Endothelial cell of umbilical vein (primary cell): ENCODE results near the gene SVIL. TPM values are rescaled to one million over a fixed set of nuclear protein-coding genes. Genes with fewer than 3 reads are reported as not detected.

Source experiments
- BruUV-seq: library from RNA; stranded (reverse); fragments of 400-500 nt; replicated peaks from 2 replicates; lab custom pipeline; 2021; lab: Mats Ljungman, UMichigan
- CTCF ChIA-PET: fragments of 300-600, 350-600 bp; sonication (Branson Sonifier 250); formaldehyde crosslinking; loops from one replicate; lab custom pipeline; 2021; ENCODE audit warnings: antibody characterized with exemption, inconsistent platforms; lab: Charles Lee
- POLR2A ChIA-PET: fragments of 300-600, 350-600 bp; sonication (Branson Sonifier 250); formaldehyde crosslinking; loops from one replicate; lab custom pipeline; 2021; ENCODE audit warnings: antibody characterized with exemption, inconsistent platforms; lab: Charles Lee
- DNase-seq: peaks from one replicate; pipeline ENCODE4 v3.0.0-alpha.2; 2011; ENCODE audit warnings: low read depth, low spot score
- FAIRE-seq: peaks from 2 replicates; lab custom pipeline; 2011; peaks lifted over from hg19 to GRCh38; lab: Jason Lieb, UNC
- H2AFZ ChIP-seq: 2 replicates; pipeline ENCODE4 v1.6.0; 2012; ENCODE audit warnings: low read depth, low read length, control low read depth, inconsistent platforms
- H3K27ac ChIP-seq: 2 replicates; pipeline ENCODE4 v1.5.1; 2011; ENCODE audit warnings: low read depth, mild to moderate bottlenecking, control low read depth, low read length, moderate library complexity; ENCODE audit not compliant: insufficient read depth
- H3K27me3 ChIP-seq, 2 experiments: 2 replicates each; pipeline versions ENCODE4 v1.6.0 to v1.6.1; 2011; ENCODE audit warnings: low read length in 2 of 2, mixed read lengths in 1 of 2; ENCODE audit not compliant: control insufficient read depth in 2 of 2, insufficient read depth in 2 of 2
- H3K36me3 ChIP-seq, 2 experiments: 2 replicates in 1 of 2; 3 replicates in 1 of 2; pipeline ENCODE4 v1.5.1; 2011; ENCODE audit warnings: low read length in 2 of 2, mild to moderate bottlenecking in 1 of 2, moderate library complexity in 1 of 2; ENCODE audit not compliant: control insufficient read depth in 2 of 2, insufficient read depth in 2 of 2; ENCODE audit errors: extremely low read depth in 1 of 2
- H3K4me1 ChIP-seq: 3 replicates; pipeline ENCODE4 v1.5.1; 2011; ENCODE audit warnings: mild to moderate bottlenecking, low read length; ENCODE audit not compliant: control insufficient read depth, insufficient read depth; ENCODE audit errors: extremely low read depth
- H3K4me2 ChIP-seq: 2 replicates; pipeline ENCODE4 v1.6.1; 2011; ENCODE audit warnings: low read length, control low read depth, mixed read lengths; ENCODE audit not compliant: insufficient read depth
- H3K4me3 ChIP-seq, 3 experiments: fragments of 200-600 bp in 1 of 3; sonication (generic), shearing (Covaris generic) in 1 of 3; replicated peaks in 1 of 3; 2 replicates each; pipeline ENCODE4 v1.5.1; 2011 to 2016; ENCODE audit warnings: control low read depth in 3 of 3, low read length in 3 of 3, mild to moderate bottlenecking in 2 of 3, inconsistent platforms in 1 of 3, low read depth in 1 of 3, moderate library complexity in 1 of 3; ENCODE audit not compliant: insufficient read depth in 1 of 3
- H3K79me2 ChIP-seq: 2 replicates; pipeline ENCODE4 v1.6.0; 2012; ENCODE audit warnings: low read length, inconsistent platforms; ENCODE audit not compliant: control insufficient read depth, insufficient read depth
- H3K9ac ChIP-seq: replicated peaks from 2 replicates; pipeline ENCODE3; 2011; ENCODE audit warnings: low read length, control low read depth; ENCODE audit not compliant: insufficient read depth; ENCODE audit errors: extremely low read depth
- H3K9me1 ChIP-seq: replicated peaks from 3 replicates; pipeline ENCODE4 v1.6.0; 2011; ENCODE audit warnings: mild to moderate bottlenecking, low read length; ENCODE audit not compliant: control insufficient read depth, insufficient read depth; ENCODE audit errors: extremely low read depth
- H3K9me3 ChIP-seq: replicated peaks from 2 replicates; pipeline ENCODE4 v1.5.1; 2012; ENCODE audit warnings: low read length, inconsistent platforms; ENCODE audit not compliant: control insufficient read depth, insufficient read depth
- H4K20me1 ChIP-seq: replicated peaks from 2 replicates; pipeline ENCODE3; 2011; ENCODE audit warnings: mild to moderate bottlenecking, low read length; ENCODE audit not compliant: control insufficient read depth, insufficient read depth; ENCODE audit errors: extremely low read depth
- CTCF ChIP-seq, 2 donors: IDR thresholded peaks; 1 replicate in 1 of 2; 2 replicates in 1 of 2; pipeline ENCODE4 v1.5.1; 2011; ENCODE audit warnings: low read length in 2 of 2, mild to moderate bottlenecking in 2 of 2, moderate library complexity in 2 of 2, control low read depth in 1 of 2, inconsistent platforms in 1 of 2, low read depth in 1 of 2; ENCODE audit not compliant: insufficient read depth in 1 of 2; ENCODE audit errors: extremely low read depth in 1 of 2
- EZH2 ChIP-seq: IDR thresholded peaks from 2 replicates; pipeline ENCODE4 v1.6.1; 2012; ENCODE audit warnings: borderline replicate concordance, low read depth, mild to moderate bottlenecking, moderate library complexity, low read length, inconsistent platforms; ENCODE audit not compliant: severe bottlenecking
- FOS ChIP-seq: IDR thresholded peaks from 2 replicates; pipeline ENCODE4 v1.6.1; 2011; ENCODE audit warnings: mild to moderate bottlenecking, low read length, moderate library complexity, borderline replicate concordance; ENCODE audit not compliant: insufficient read depth
- GATA2 ChIP-seq: IDR thresholded peaks from 2 replicates; pipeline ENCODE4 v1.7.0; 2011; ENCODE audit warnings: low read depth, mild to moderate bottlenecking, moderate library complexity, mixed read lengths, low read length; ENCODE audit not compliant: insufficient read length, insufficient read depth
- JUN ChIP-seq: IDR thresholded peaks from 2 replicates; pipeline ENCODE4 v1.6.1; 2011; ENCODE audit warnings: borderline replicate concordance, low read depth; ENCODE audit not compliant: insufficient read length, insufficient read depth
- MAX ChIP-seq: IDR thresholded peaks from 2 replicates; pipeline ENCODE4 v1.6.1; 2011; ENCODE audit not compliant: insufficient read depth, insufficient read length
- MYC ChIP-seq: IDR thresholded peaks from one replicate; pipeline ENCODE4 v1.6.1; 2011; ENCODE audit warnings: mild to moderate bottlenecking, low read depth, low read length
- POLR2A ChIP-seq: IDR thresholded peaks from 2 replicates; pipeline ENCODE4 v1.6.1; 2012; ENCODE audit warnings: low read depth, mild to moderate bottlenecking, control low read depth, low read length
- POLR2AphosphoS5 ChIP-seq: IDR thresholded peaks from 2 replicates; pipeline ENCODE4 v1.6.1; 2012; ENCODE audit warnings: low read depth, mild to moderate bottlenecking, control low read depth, low read length, moderate library complexity; ENCODE audit not compliant: insufficient read depth
- dilution Hi-C: fragments of 300-500 bp; cut with MboI; formaldehyde crosslinking; loops from one replicate; pipeline ENCODE4 v1.15.0; 2019; ENCODE audit warnings: low sequenced_read_pairs; ENCODE audit not compliant: extremely low pct_ligation_motif_present
- intact Hi-C: fragments of 100-400 bp; cut with micrococcal nuclease; formaldehyde crosslinking; loops from one replicate; pipeline ENCODE4 v1.10.0; 2022
- polyA plus RNA-seq, 4 experiments: library from polyadenylated mRNA; depleted of rRNA in 3 of 4; stranded (reverse) in 3 of 4; unstranded in 1 of 4; fragments of >200 nt; gene quantifications; 2 replicates each; pipeline versions ENCODE4 v1.2.1 to v1.2.3, GENCODE V29; 2011 to 2012; ENCODE audit warnings: missing spikeins in 1 of 4
- total RNA-seq: library from RNA; stranded (reverse); gene quantifications from 2 replicates; pipeline ENCODE4 v1.2.3, GENCODE V29; 2021

The SVIL gene
- total and polyA plus RNA-seq, 2 donors (not counting 3 experiments of a cell fraction or from before 2014, with no cell fraction given) = 22.6 to 70.7 TPM

DNA sequence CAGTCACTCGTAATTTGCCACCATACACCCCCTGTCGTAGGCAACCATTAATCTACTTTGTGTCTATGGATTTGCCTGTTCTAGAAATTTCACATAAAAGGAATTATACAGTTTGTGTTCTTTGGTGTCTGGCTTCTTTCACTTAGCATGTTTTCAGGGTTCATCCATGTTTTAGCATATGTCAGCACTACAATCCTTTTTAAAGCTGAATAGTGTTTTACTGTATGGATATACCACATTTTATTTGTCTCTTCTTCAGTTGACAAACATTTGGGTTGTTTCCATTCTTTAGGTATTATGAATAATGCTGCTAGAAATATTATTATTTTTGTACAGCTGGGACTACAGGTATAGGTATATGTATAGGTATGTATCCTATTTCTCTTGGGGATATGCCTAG lies 17.4 kb upstream of the SVIL start:
- no TSS peak for BruUV-seq
- POLR2A ChIA-PET = no interaction called here
- intact Hi-C loops = no loop called here
- CTCF ChIA-PET = no interaction called here
- dilution Hi-C loops = no loop called here
- peaks cover 2% of the 10 kb centered on the region for H3K79me2 ChIP-seq
- TF ChIP-seq GATA2 = no peak
- TF ChIP-seq JUN = no peak
- TF ChIP-seq CTCF (IDR thresholded peaks at IDR 0.05; ENCODE audit: extremely low read depth in 1 of 2, insufficient read depth in 1 of 2, low read depth in 1 of 2, low read length in 2 of 2) = no peak
- TF ChIP-seq EZH2 = no peak
- TF ChIP-seq POLR2AphosphoS5 = no peak
- TF ChIP-seq POLR2A = no peak
- TF ChIP-seq FOS = no peak
- TF ChIP-seq MYC = no peak
- TF ChIP-seq MAX = no peak
- H3K27me3 ChIP-seq = no peaks in the 10 kb centered on the region
- H3K36me3 ChIP-seq = peaks cover under 1 to 2% of the 10 kb centered on the region in 2 experiments
- no peaks in the 10 kb centered on the region for H4K20me1 ChIP-seq
- DNase-seq (no peak), FAIRE-seq (no peak)
- no peaks in the 10 kb centered on the region for H3K9me1 ChIP-seq
- H3K27ac ChIP-seq = no peak overlapping the region
- no peak overlapping the region for H3K4me2 ChIP-seq
- H3K4me3 ChIP-seq = no peak overlapping the region
- H2AFZ ChIP-seq = no peak overlapping the region
- H3K9ac ChIP-seq = no peak overlapping the region
- H3K4me1 ChIP-seq = peaks cover 21% of the 10 kb centered on the region
- peaks cover 2% of the 10 kb centered on the region for H3K9me3 ChIP-seq
